GM12891 (cell line): ENCODE results near the gene EGF.

Experiments used
- POLR2A ChIP-seq: IDR thresholded peaks from 2 replicates; pipeline ENCODE4 v1.6.1; 2011; ENCODE audit warnings: low read depth, low read length, control low read depth
- POLR2AphosphoS5 ChIP-seq: IDR thresholded peaks from 2 replicates; pipeline ENCODE4 v1.6.1; 2011; ENCODE audit warnings: low read depth, low read length, control low read depth
- SPI1 ChIP-seq: IDR thresholded peaks from 2 replicates; pipeline ENCODE4 v1.6.1; 2011; ENCODE audit warnings: low read depth, low read length, control low read depth

- no peak for TF ChIP-seq SPI1
- TF ChIP-seq POLR2A = no peak
- TF ChIP-seq POLR2AphosphoS5 = no peak
Observed at GRCh38 chr4:110004556-110004955, 91.9 kb downstream of the EGF start.
